GM23338 (cell line): ENCODE data around the gene SCUBE2. TPM values are rescaled to one million over a fixed set of nuclear protein-coding genes. Genes with fewer than 3 reads are reported as not detected.
A peak's percentile ranks its signal among the peaks of the same experiment; 100 is the strongest.

Experiments
- ATAC-seq: fragments of 200-7000 bp; cut with Tn5 transposase; 3 replicates; pipeline ENCODE4 v1.9.1; 2020
- DNase-seq: peaks from one replicate; pipeline ENCODE4 v3.0.0-alpha.2; 2015; ENCODE audit warnings: low spot score
- H2AFZ ChIP-seq: fragments of 200-600 bp; sonication (generic); 2 replicates; pipeline ENCODE4 v1.8.0; 2016; ENCODE audit warnings: antibody characterized with exemption, mild to moderate bottlenecking, moderate library complexity
- H3F3A ChIP-seq: fragments of 200-600 bp; sonication (generic); replicated peaks from 2 replicates; pipeline ENCODE4 v1.8.0; 2017; ENCODE audit warnings: antibody characterized with exemption, mixed run types, low read depth
- H3K27ac ChIP-seq: fragments of 200-600 bp; sonication (generic); 2 replicates; pipeline ENCODE4 v1.6.1; 2016; ENCODE audit warnings: low read depth
- H3K27me3 ChIP-seq: fragments of 200-600 bp; sonication (generic); 2 replicates; pipeline ENCODE4 v1.8.0; 2016; ENCODE audit warnings: mild to moderate bottlenecking, mixed run types, moderate library complexity; ENCODE audit not compliant: insufficient read depth
- H3K36me3 ChIP-seq: fragments of 200-600 bp; sonication (generic); 2 replicates; pipeline ENCODE4 v1.8.0; 2016; ENCODE audit warnings: mild to moderate bottlenecking; ENCODE audit not compliant: insufficient read depth
- H3K4me1 ChIP-seq: fragments of 200-600 bp; sonication (generic); 2 replicates; pipeline ENCODE4 v1.8.0; 2016; ENCODE audit warnings: mild to moderate bottlenecking, moderate library complexity; ENCODE audit not compliant: insufficient read depth
- H3K4me2 ChIP-seq: fragments of 200-600 bp; sonication (generic); 2 replicates; pipeline ENCODE4 v1.7.1; 2017; ENCODE audit warnings: mixed run types
- H3K4me3 ChIP-seq: fragments of 200-600 bp; sonication (generic); 2 replicates; pipeline ENCODE4 v1.6.1; 2016; ENCODE audit warnings: mixed run types
- H3K79me2 ChIP-seq: fragments of 200-600 bp; sonication (generic); replicated peaks from 2 replicates; pipeline ENCODE4 v1.8.0; 2017; ENCODE audit warnings: mild to moderate bottlenecking; ENCODE audit not compliant: insufficient read depth
- H3K9me2 ChIP-seq: fragments of 200-600 bp; sonication (generic); 2 replicates; pipeline ENCODE4 v1.8.0; 2017; ENCODE audit not compliant: insufficient read depth
- H4K20me1 ChIP-seq: fragments of 200-600 bp; sonication (generic); replicated peaks from 2 replicates; pipeline ENCODE4 v1.8.0; 2017; ENCODE audit warnings: mild to moderate bottlenecking; ENCODE audit not compliant: insufficient read depth
- H3K27ac Mint-ChIP-seq: 2 replicates; pipeline ENCODE4 v1.8.0; 2020; ENCODE audit warnings: inconsistent platforms, mild to moderate bottlenecking, moderate library complexity, mixed read lengths
- H3K27me3 Mint-ChIP-seq: 3 replicates; pipeline ENCODE4 v1.8.0; 2022; ENCODE audit warnings: low read depth, mild to moderate bottlenecking, moderate library complexity, mixed read lengths, inconsistent platforms; ENCODE audit not compliant: insufficient read depth, poor library complexity
- H3K36me3 Mint-ChIP-seq: 3 replicates; pipeline ENCODE4 v1.8.0; 2021; ENCODE audit warnings: low read depth, mild to moderate bottlenecking, inconsistent platforms, moderate library complexity, mixed read lengths
- H3K4me1 Mint-ChIP-seq: 3 replicates; pipeline ENCODE4 v1.8.0; 2020; ENCODE audit warnings: mild to moderate bottlenecking, inconsistent platforms, mixed read lengths
- H3K4me3 Mint-ChIP-seq: 3 replicates; pipeline ENCODE4 v1.8.0; 2021; ENCODE audit warnings: moderate library complexity, mild to moderate bottlenecking, inconsistent platforms, mixed read lengths
- H3K9me3 Mint-ChIP-seq: 3 replicates; pipeline ENCODE4 v1.8.0; 2020; ENCODE audit warnings: moderate library complexity, mild to moderate bottlenecking, inconsistent platforms, mixed read lengths
- CREB1 ChIP-seq: fragments of 250-450 bp; sonication (Bioruptor Pico); IDR thresholded peaks from 2 replicates; pipeline ENCODE4 v1.5.0; 2020; ENCODE audit warnings: low read depth, mild to moderate bottlenecking, moderate library complexity
- CTCF ChIP-seq, 2 experiments: fragments of 200-600 bp in 1 of 2; sonication (generic) in 1 of 2; conservative IDR thresholded peaks; 2 replicates each; pipeline versions ENCODE4 v1.5.1 to v1.6.1; 2016 to 2017; ENCODE audit warnings: antibody characterized with exemption in 2 of 2, low read depth in 2 of 2, mild to moderate bottlenecking in 2 of 2, moderate library complexity in 1 of 2
- ETS1 ChIP-seq: IDR thresholded peaks from 2 replicates; pipeline ENCODE4 v1.6.1; 2016; ENCODE audit warnings: antibody characterized with exemption
- EZH2 ChIP-seq: fragments of 200-600 bp; sonication (generic); IDR thresholded peaks from one replicate; pipeline ENCODE4 v1.8.0; 2017; ENCODE audit warnings: antibody characterized with exemption, mild to moderate bottlenecking, low read depth; ENCODE audit not compliant: unreplicated experiment
- EZH2phosphoT487 ChIP-seq: fragments of 200-600 bp; sonication (generic); IDR thresholded peaks from one replicate; pipeline ENCODE4 v1.8.1; 2018; ENCODE audit warnings: antibody characterized with exemption; ENCODE audit not compliant: unreplicated experiment
- JUNB ChIP-seq: IDR thresholded peaks from one replicate; pipeline ENCODE4 v1.6.1; 2016; ENCODE audit warnings: antibody characterized with exemption; ENCODE audit not compliant: unreplicated experiment
- NANOG ChIP-seq: IDR thresholded peaks from 2 replicates; pipeline ENCODE4 v1.6.1; 2016; ENCODE audit warnings: antibody characterized with exemption, borderline replicate concordance
- POLR2AphosphoS5 ChIP-seq: IDR thresholded peaks from 2 replicates; pipeline ENCODE4 v1.6.1; 2016; ENCODE audit warnings: antibody characterized with exemption, low read depth
- REST ChIP-seq: IDR thresholded peaks from one replicate; pipeline ENCODE4 v1.6.1; 2018; ENCODE audit warnings: antibody characterized with exemption; ENCODE audit not compliant: unreplicated experiment
- STAT1 ChIP-seq: IDR thresholded peaks from one replicate; pipeline ENCODE4 v1.6.1; 2016; ENCODE audit warnings: antibody characterized with exemption; ENCODE audit not compliant: unreplicated experiment
- ZNF114 ChIP-seq: fragments of 250-450 bp; sonication (Bioruptor Pico); IDR thresholded peaks from 2 replicates; pipeline ENCODE4 v1.5.0; 2020; ENCODE audit warnings: mild to moderate bottlenecking, moderate library complexity
- ZNF331 ChIP-seq: fragments of 250-450 bp; sonication (Bioruptor Pico); IDR thresholded peaks from 2 replicates; pipeline ENCODE4 v1.5.0; 2020; ENCODE audit warnings: low read depth, mild to moderate bottlenecking, moderate library complexity
- ZNF462 ChIP-seq: fragments of 250-450 bp; sonication (Bioruptor Pico); IDR thresholded peaks from 2 replicates; pipeline ENCODE4 v1.5.0; 2020; ENCODE audit warnings: mild to moderate bottlenecking, moderate library complexity
- polyA plus RNA-seq: library from polyadenylated mRNA; unstranded; fragments of >200 nt; fragmentation: Nextera tagmentation; extraction: Ambion mirVana; gene quantifications from 2 replicates; pipeline ENCODE4 v1.2.1, GENCODE V29; 2016
- total RNA-seq: library from RNA; depleted of rRNA; stranded (reverse); fragments of >200 nt; shearing (Covaris generic); gene quantifications from 2 replicates; pipeline ENCODE4 v1.2.3, GENCODE V29; 2014

Gene SCUBE2
- total and polyA plus RNA-seq, 2 experiments from 2014 or later = 0.47 to 0.63 TPM

- H3F3A ChIP-seq = no peaks in the 10 kb centered on the region
- H3K27me3 Mint-ChIP-seq = peaks cover 1% of the 10 kb centered on the region
- H3K4me1 ChIP-seq = no peaks in the 10 kb centered on the region; the same call in 1 of the 2 replicates
- no peaks in the 10 kb centered on the region for H3K36me3 Mint-ChIP-seq
- H4K20me1 ChIP-seq = no peaks in the 10 kb centered on the region
- no peaks in the 10 kb centered on the region for H3K9me3 Mint-ChIP-seq
- H3K27ac ChIP-seq = no peak overlapping the region
- H3K79me2 ChIP-seq = no peaks in the 10 kb centered on the region
- ATAC-seq = peak; percentile 74
- no peak overlapping the region for H3K4me3 Mint-ChIP-seq
- H2AFZ ChIP-seq = no peak overlapping the region
- H3K27ac Mint-ChIP-seq = no peak overlapping the region
- no peaks in the 10 kb centered on the region for H3K9me2 ChIP-seq
- H3K36me3 ChIP-seq = no peaks in the 10 kb centered on the region
- H3K27me3 ChIP-seq = no peaks in the 10 kb centered on the region
- peaks cover 7% of the 10 kb centered on the region; the same call in 2 of the 3 replicates for H3K4me1 Mint-ChIP-seq
- TF ChIP-seq ETS1 (no peak), NANOG (no peak), POLR2AphosphoS5 (no peak), EZH2phosphoT487 (no peak), ZNF114 (CRISPR knock-in tag) (no peak), REST (no peak), EZH2 (no peak), CTCF (conservative IDR thresholded peaks at IDR 0.05; ENCODE audit: low read depth in 2 of 2) (no peak), CREB1 (CRISPR knock-in tag) (no peak), ZNF462 (no peak), STAT1 (no peak), ZNF331 (CRISPR knock-in tag) (no peak), JUNB (no peak)
- H3K4me3 ChIP-seq = no peak overlapping the region
- DNase-seq = peak; percentile 76
- H3K4me2 ChIP-seq = no peak overlapping the region
Measured at GRCh38 chr11:9057888-9058287, 33.5 kb downstream of the SCUBE2 start.
